Keratinocyte (primary cell): ENCODE results near the gene RIT2.

Experiments
- CTCF ChIP-seq, 3 experiments: IDR thresholded peaks in 1 of 3; conservative IDR thresholded peaks in 1 of 3; optimal IDR thresholded peaks in 1 of 3; 2 replicates in 2 of 3; 3 replicates in 1 of 3; pipeline versions ENCODE3 to v1.5.1; 2011; ENCODE audit warnings: low read length in 3 of 3, mild to moderate bottlenecking in 3 of 3, moderate library complexity in 2 of 3, control low read depth in 1 of 3, inconsistent platforms in 1 of 3; ENCODE audit not compliant: insufficient read depth in 2 of 3; ENCODE audit errors: extremely low read depth in 1 of 3
- EZH2 ChIP-seq: IDR thresholded peaks from one replicate; pipeline ENCODE4 v1.6.1; 2012; ENCODE audit warnings: inconsistent platforms, mild to moderate bottlenecking, low read length, moderate library complexity

DNA sequence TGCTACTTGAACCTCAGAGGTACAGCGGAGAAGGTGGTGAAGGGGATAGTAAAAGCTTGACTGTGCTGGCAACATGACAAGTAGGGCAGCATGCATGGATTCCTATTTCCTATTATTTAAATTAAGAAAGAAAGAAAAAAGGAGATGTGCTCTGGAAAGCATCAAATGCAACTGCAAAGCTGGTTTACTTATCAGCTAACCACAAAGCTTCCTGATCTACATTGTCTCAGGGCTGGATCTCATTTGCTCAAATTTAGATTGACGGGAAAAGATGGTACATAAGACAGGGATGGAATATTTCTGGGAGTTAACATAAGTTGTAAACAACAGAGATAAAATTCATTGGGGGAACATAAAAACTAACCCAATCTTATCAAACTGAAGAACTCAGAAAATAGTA lies 178.0 kb downstream of the RIT2 start:
- TF ChIP-seq CTCF (optimal IDR thresholded peaks at IDR 0.05 in 1 of 3, IDR thresholded peaks at IDR 0.05 in 1 of 3, conservative IDR thresholded peaks at IDR 0.05 in 1 of 3; ENCODE audit: extremely low read depth in 1 of 3, insufficient read depth in 2 of 3, low read length in 3 of 3) (no peak), EZH2 (no peak)
